Body of pancreas (tissue), 4 donors: Measurements from ENCODE around the gene TMEM129. TPM values are rescaled to one million over a fixed set of nuclear protein-coding genes. Genes with fewer than 3 reads are reported as not detected.

ENCODE experiments used
- ATAC-seq: fragments of 150-250 bp; one replicate; pipeline ENCODE4 v1.9.1; 2016
- DNase-seq, 4 donors: peaks; one replicate each; pipeline ENCODE4 v3.0.0-alpha.2; 2019
- H3K27ac ChIP-seq, 4 donors: fragments of 200-600 bp; sonication (generic); 1 replicate in 3 of 4; 2 replicates in 1 of 4; pipeline versions ENCODE4 v1.5.1 to v1.6.1; 2016 to 2019; ENCODE audit warnings: mild to moderate bottlenecking in 1 of 4, mixed read lengths in 1 of 4, moderate library complexity in 1 of 4
- H3K27me3 ChIP-seq, 2 donors: fragments of 200-600 bp; sonication (generic); one replicate each; pipeline ENCODE4 v1.6.0; 2016; ENCODE audit warnings: mild to moderate bottlenecking in 1 of 2
- H3K36me3 ChIP-seq, 2 donors: fragments of 200-600 bp; sonication (generic); replicated peaks in 1 of 2; 2 replicates each; pipeline ENCODE4 v1.5.1; 2016; ENCODE audit warnings: low read depth in 2 of 2; ENCODE audit not compliant: insufficient read depth in 1 of 2
- H3K4me1 ChIP-seq: fragments of 200-600 bp; sonication (generic); one replicate; pipeline ENCODE4 v1.6.0; 2016
- H3K4me3 ChIP-seq, 2 donors: fragments of 200-600 bp; sonication (generic); 1 replicate in 1 of 2; 2 replicates in 1 of 2; pipeline ENCODE4 v1.5.1; 2016 to 2019
- H3K9me3 ChIP-seq, 3 donors: fragments of 200-600 bp; sonication (generic); 1 replicate in 2 of 3; 2 replicates in 1 of 3; pipeline ENCODE4 v1.5.1; 2016
- CTCF ChIP-seq, 7 experiments: fragments of 450-650 bp in 4 of 7; fragments of 200-600 bp in 3 of 7; sonication (generic) in 3 of 7; IDR thresholded peaks; one replicate each; pipeline ENCODE4 v1.5.1; 2016 to 2019; ENCODE audit warnings: antibody characterized with exemption in 7 of 7
- POLR2A ChIP-seq, 3 donors: fragments of 450-650 bp; IDR thresholded peaks; one replicate each; pipeline ENCODE4 v1.6.1; 2016; ENCODE audit warnings: antibody characterized with exemption in 3 of 3, mild to moderate bottlenecking in 2 of 3
- WGBS, 2 donors: methylation state at CpG; one replicate each; pipeline ENCODE4 v1.1.5; 2017; 5-methylcytosine and 5-hydroxymethylcytosine counted together
- intact Hi-C: fragments of 100-400 bp; cut with DNase I; formaldehyde crosslinking; loops from one replicate; pipeline ENCODE4 v1.15.1; 2023
- total RNA-seq, 2 donors: library from RNA; depleted of rRNA; stranded (reverse); fragments of >200 nt; gene quantifications; one replicate each; pipeline ENCODE4 v1.1.0, GENCODE V29; 2016

TMEM129 gene
- total RNA-seq, 2 donors from 2014 or later, result 26.7 to 53.1 TPM

- TF ChIP-seq CTCF (IDR thresholded peaks at IDR 0.05) (no peak), POLR2A (IDR thresholded peaks at IDR 0.05) (no peak)
- H3K4me3 ChIP-seq, result no peak overlapping the region
- peak overlapping the region in 3 of 4 donors; percentile 62 to 78 (median 71) for H3K27ac ChIP-seq
- no peaks in the 10 kb centered on the region for H3K27me3 ChIP-seq
- H3K4me1 ChIP-seq, result peaks cover 19% of the 10 kb centered on the region
- DNase-seq (peak; percentile 35 to 51 (median 44)), ATAC-seq (peak; percentile 63)
- H3K9me3 ChIP-seq, result no peaks in the 10 kb centered on the region
- H3K36me3 ChIP-seq, result no peaks in the 10 kb centered on the region
- WGBS, 2 donors, result 67% methylated on average over 32 of the region's 33 CpGs; no CpG with 5 or more reads in 1 of the 2 donors
- intact Hi-C loops, result loop anchor here (10.0 kb wide), 1 partner anchor 448 kb away; no protein-coding TSS in a partner anchor
Observed at GRCh38 chr4:1746919-1747602, 25.9 kb upstream of the TMEM129 start.

GRCh38 chr4:1746265-1746691, 25.2 kb upstream of the TMEM129 start:
- Histone ChIP-seq H3K9me3 (no peaks in the 10 kb centered on the region), H3K36me3 (no peaks in the 10 kb centered on the region), H3K27ac (peak overlapping the region in 3 of 4 donors; percentile 62 to 78 (median 71)), H3K4me3 (no peak overlapping the region), H3K4me1 (peaks cover 19% of the 10 kb centered on the region), H3K27me3 (no peaks in the 10 kb centered on the region)
- 33% methylated on average over 8 of the region's 17 CpGs; no CpG with 5 or more reads in 1 of the 2 donors for WGBS, 2 donors
- ATAC-seq (peak; percentile 61), DNase-seq (peak; percentile 70 to 83 (median 76))
- TF ChIP-seq CTCF (IDR thresholded peaks at IDR 0.05) (peak; percentile 65 to 89 (median 73)), POLR2A (IDR thresholded peaks at IDR 0.05) (no peak)
- intact Hi-C loops, result loop anchor here (10.0 kb wide), 1 partner anchor 449 kb away; no protein-coding TSS in a partner anchor

GRCh38 chr4:1745697-1746096, 24.6 kb upstream of the TMEM129 start:
- Histone ChIP-seq H3K27ac (no peak overlapping the region), H3K27me3 (no peaks in the 10 kb centered on the region), H3K4me1 (peaks cover 19% of the 10 kb centered on the region), H3K4me3 (no peak overlapping the region), H3K36me3 (no peaks in the 10 kb centered on the region), H3K9me3 (no peaks in the 10 kb centered on the region)
- TF ChIP-seq POLR2A (IDR thresholded peaks at IDR 0.05) (no peak), CTCF (IDR thresholded peaks at IDR 0.05) (no peak)
- DNase-seq (no peak), ATAC-seq (no peak)
- 77 to 80% methylated on average over 9 to 12 of the region's 12 CpGs for WGBS, 2 donors
- intact Hi-C loops, result loop anchor here (10.0 kb wide), 1 partner anchor 449 kb away; no protein-coding TSS in a partner anchor

DNA sequence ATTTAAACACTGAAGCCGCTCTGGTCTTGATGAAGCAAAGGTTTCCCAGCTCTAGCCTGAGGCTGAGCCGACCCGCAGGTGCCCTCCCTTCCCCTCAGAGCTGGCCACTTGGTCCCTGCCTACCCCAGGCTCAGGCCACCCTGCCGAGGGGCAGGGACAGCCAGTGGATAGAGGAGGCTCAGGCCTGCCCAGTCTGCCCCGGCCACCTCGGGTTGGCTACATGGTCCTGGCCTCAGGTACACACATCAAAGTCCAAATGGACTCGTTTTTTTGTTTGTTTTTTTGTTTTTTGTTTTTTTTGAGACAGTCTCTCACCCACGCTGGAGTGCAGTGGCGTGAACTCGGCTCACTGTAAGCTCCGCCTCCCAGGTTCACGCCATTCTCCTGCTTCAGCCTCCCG, 24.0 kb upstream of the TMEM129 start:
- H3K9me3 ChIP-seq, result no peaks in the 10 kb centered on the region
- no peak for ATAC-seq
- intact Hi-C loops, result loop anchor here (10.0 kb wide), 1 partner anchor 450 kb away; no protein-coding TSS in a partner anchor

More for the DNA sequence above, 24.0 kb upstream of the TMEM129 start:
- H3K27me3 ChIP-seq, result no peaks in the 10 kb centered on the region
- no peak for DNase-seq
- TF ChIP-seq CTCF (IDR thresholded peaks at IDR 0.05), result no peak
- TF ChIP-seq POLR2A (IDR thresholded peaks at IDR 0.05), result no peak
- H3K4me1 ChIP-seq, result peaks cover 19% of the 10 kb centered on the region
- no peak overlapping the region for H3K27ac ChIP-seq
- H3K36me3 ChIP-seq, result no peaks in the 10 kb centered on the region
- 93 to 94% methylated on average over 13 of the region's 13 CpGs for WGBS, 2 donors
- H3K4me3 ChIP-seq, result no peak overlapping the region
